ENCODE data around the gene BBS9. TPM values are rescaled to one million over a fixed set of nuclear protein-coding genes. Genes with fewer than 3 reads are reported as not detected.
"Not testable (repeated sequence)": the region's sequence is repeated elsewhere in the genome, so short reads cannot be mapped to it uniquely, and the experiment has no call there.

BBS9 gene
- total RNA-seq, 2 experiments from 2014 or later: 16.0 to 20.4 TPM

- no peaks in the 10 kb centered on the region for H3K9me3 ChIP-seq (ENCODE audit: control insufficient read depth in 1 of 2, insufficient read depth in 1 of 2, low read length in 2 of 2)
- H3K27ac Mint-ChIP-seq: no peak overlapping the region
- no peak overlapping the region for H3K4me3 Mint-ChIP-seq
- H3K4me3 ChIP-seq (ENCODE audit: low read length): no peak overlapping the region
- ATAC-seq (ENCODE audit: poor library complexity) (no peak), DNase-seq (no peak)
- ChIA-PET POLR2A (no interaction called here), CTCF (no interaction called here)
- H3K9me3 Mint-ChIP-seq: no peaks in the 10 kb centered on the region
- TF ChIP-seq CTCF (IDR thresholded peaks at IDR 0.05): no peak
- H3K36me3 ChIP-seq (ENCODE audit: insufficient read depth, low read length): no peaks in the 10 kb centered on the region
- no peaks in the 10 kb centered on the region for H3K4me1 ChIP-seq (ENCODE audit: insufficient read depth, low read length)
- H3K27me3 ChIP-seq (ENCODE audit: control insufficient read depth in 1 of 2, insufficient read depth in 2 of 2, low read length in 2 of 2): no peaks in the 10 kb centered on the region
- H3K4me1 Mint-ChIP-seq (ENCODE audit: low read depth): no peaks in the 10 kb centered on the region
- H3K27me3 Mint-ChIP-seq: no peaks in the 10 kb centered on the region
- intact Hi-C loops (cut with DNase I, micrococcal nuclease): no loop called here
- H3K36me3 Mint-ChIP-seq (ENCODE audit: low read depth): peaks cover 21% of the 10 kb centered on the region
- H3K27ac ChIP-seq (ENCODE audit: low read depth in 1 of 2, low read length in 2 of 2): no peak overlapping the region
Observed at GRCh38 chr7:33516568-33516967, 387.2 kb downstream of the BBS9 start.

- Histone ChIP-seq H3K4me1 (ENCODE audit: insufficient read depth, low read length) (no peaks in the 10 kb centered on the region), H3K27me3 (ENCODE audit: control insufficient read depth in 1 of 2, insufficient read depth in 2 of 2, low read length in 2 of 2) (no peaks in the 10 kb centered on the region), H3K27ac (ENCODE audit: low read depth in 1 of 2, low read length in 2 of 2) (no peak overlapping the region), H3K9me3 (ENCODE audit: control insufficient read depth in 1 of 2, insufficient read depth in 1 of 2, low read length in 2 of 2) (no peaks in the 10 kb centered on the region), H3K4me3 (ENCODE audit: low read length) (no peak overlapping the region), H3K36me3 (ENCODE audit: insufficient read depth, low read length) (no peaks in the 10 kb centered on the region)
- intact Hi-C loops (cut with DNase I, micrococcal nuclease): no loop called here
- DNase-seq (no peak), ATAC-seq (ENCODE audit: poor library complexity) (no peak)
- Mint-ChIP-seq H3K27ac (no peak overlapping the region), H3K36me3 (ENCODE audit: low read depth) (peaks cover 17% of the 10 kb centered on the region), H3K4me3 (no peak overlapping the region), H3K27me3 (no peaks in the 10 kb centered on the region), H3K4me1 (ENCODE audit: low read depth) (no peaks in the 10 kb centered on the region), H3K9me3 (no peaks in the 10 kb centered on the region)
- ChIA-PET POLR2A (no interaction called here), CTCF (no interaction called here)
- no peak for TF ChIP-seq CTCF (IDR thresholded peaks at IDR 0.05)
Observed at GRCh38 chr7:33517191-33517590, 387.8 kb downstream of the BBS9 start.

- ATAC-seq (ENCODE audit: poor library complexity); H3K9me3 ChIP-seq (ENCODE audit: control insufficient read depth in 1 of 2, insufficient read depth in 1 of 2, low read length in 2 of 2); H3K36me3 ChIP-seq (ENCODE audit: insufficient read depth, low read length); POLR2A ChIA-PET; CTCF ChIA-PET; H3K4me3 ChIP-seq (ENCODE audit: low read length); H3K9me3 Mint-ChIP-seq; DNase-seq; H3K4me1 ChIP-seq (ENCODE audit: insufficient read depth, low read length); H3K27ac Mint-ChIP-seq; H3K4me3 Mint-ChIP-seq; H3K27me3 Mint-ChIP-seq; intact Hi-C loops (cut with DNase I, micrococcal nuclease); H3K4me1 Mint-ChIP-seq (ENCODE audit: low read depth); H3K27ac ChIP-seq (ENCODE audit: low read depth in 1 of 2, low read length in 2 of 2); H3K27me3 ChIP-seq (ENCODE audit: control insufficient read depth in 1 of 2, insufficient read depth in 2 of 2, low read length in 2 of 2): not testable (repeated sequence)
- H3K36me3 Mint-ChIP-seq (ENCODE audit: low read depth): peaks cover 21% of the 10 kb centered on the region
Observed at GRCh38 chr7:33527008-33527407, 397.6 kb downstream of the BBS9 start.

DNA sequence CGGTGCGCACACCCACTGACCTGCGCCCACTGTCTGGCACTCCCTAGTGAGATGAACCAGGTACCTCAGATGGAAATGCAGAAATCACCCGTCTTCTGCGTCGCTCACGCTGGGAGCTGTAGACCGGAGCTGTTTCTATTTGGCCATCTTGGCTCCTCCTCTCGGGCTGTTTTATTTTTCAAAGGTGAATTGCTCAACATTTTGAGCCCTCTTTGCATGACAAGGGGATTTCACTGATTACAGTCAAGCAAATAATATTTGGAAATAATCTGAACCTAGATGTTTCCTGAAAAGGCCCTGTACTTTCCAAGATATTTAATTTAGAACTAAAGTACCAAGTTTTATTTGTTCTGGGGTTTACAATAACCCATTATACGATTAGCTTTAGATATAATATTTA, 398.2 kb downstream of the BBS9 start:
- intact Hi-C loops (cut with DNase I, micrococcal nuclease); H3K27ac ChIP-seq (ENCODE audit: low read depth in 1 of 2, low read length in 2 of 2); H3K9me3 ChIP-seq (ENCODE audit: control insufficient read depth in 1 of 2, insufficient read depth in 1 of 2, low read length in 2 of 2); H3K4me3 ChIP-seq (ENCODE audit: low read length); H3K4me3 Mint-ChIP-seq; H3K4me1 ChIP-seq (ENCODE audit: insufficient read depth, low read length); DNase-seq; ATAC-seq (ENCODE audit: poor library complexity); H3K9me3 Mint-ChIP-seq; CTCF ChIA-PET; POLR2A ChIA-PET; H3K27me3 ChIP-seq (ENCODE audit: control insufficient read depth in 1 of 2, insufficient read depth in 2 of 2, low read length in 2 of 2); H3K36me3 ChIP-seq (ENCODE audit: insufficient read depth, low read length); H3K27me3 Mint-ChIP-seq; H3K27ac Mint-ChIP-seq; H3K4me1 Mint-ChIP-seq (ENCODE audit: low read depth): not testable (repeated sequence)
- H3K36me3 Mint-ChIP-seq (ENCODE audit: low read depth): peaks cover 27% of the 10 kb centered on the region
